HG02884 (cell line): ENCODE results near the gene PACSIN2.
"Not testable (repeated sequence)": the region's sequence is repeated elsewhere in the genome, so short reads cannot be mapped to it uniquely, and the experiment has no call there.

Source experiments
- ATAC-seq: cut with Tn5 transposase; IDR thresholded peaks from one replicate; pipeline ENCODE4 v1.9.1; 2021; ENCODE audit warnings: mild to moderate bottlenecking, moderate library complexity; ENCODE audit not compliant: unreplicated experiment

PACSIN2 gene

DNA sequence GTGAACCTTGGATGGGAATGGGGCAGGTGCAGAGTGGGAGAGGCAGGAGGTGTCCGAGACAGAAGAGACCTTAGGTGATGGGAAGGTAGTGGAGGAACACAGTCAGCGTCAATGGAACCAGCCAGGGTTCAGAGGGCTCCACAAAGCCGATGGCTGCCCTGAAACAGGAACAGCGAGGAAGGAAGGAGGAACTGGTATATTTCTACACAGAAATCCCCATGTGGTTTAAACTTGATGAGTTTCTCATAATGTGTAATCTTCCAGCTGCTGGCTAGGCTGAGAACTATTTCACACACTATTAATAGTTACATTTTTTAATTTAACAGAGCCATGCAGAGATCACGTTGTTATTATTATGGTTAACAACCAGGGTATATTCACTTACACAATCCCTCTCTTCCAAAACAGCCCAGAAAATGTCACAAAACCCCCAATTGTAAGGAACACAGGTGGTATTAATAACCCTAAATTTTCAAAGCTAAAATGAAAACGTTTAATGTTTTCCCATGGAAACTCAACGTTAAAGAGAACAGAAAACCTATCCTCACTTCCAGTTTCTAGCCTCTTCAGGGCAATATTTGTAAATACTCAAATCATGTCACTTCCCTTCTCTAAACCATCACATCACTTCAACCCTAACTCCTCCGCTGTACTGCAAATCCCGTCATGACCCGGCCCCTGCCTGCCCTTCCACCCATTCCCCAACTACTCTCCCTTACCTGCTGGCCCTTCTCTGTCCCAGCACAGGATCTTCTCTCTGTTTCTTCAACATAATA, 83.3 kb downstream of the PACSIN2 start:
- ATAC-seq, result no peak

DNA sequence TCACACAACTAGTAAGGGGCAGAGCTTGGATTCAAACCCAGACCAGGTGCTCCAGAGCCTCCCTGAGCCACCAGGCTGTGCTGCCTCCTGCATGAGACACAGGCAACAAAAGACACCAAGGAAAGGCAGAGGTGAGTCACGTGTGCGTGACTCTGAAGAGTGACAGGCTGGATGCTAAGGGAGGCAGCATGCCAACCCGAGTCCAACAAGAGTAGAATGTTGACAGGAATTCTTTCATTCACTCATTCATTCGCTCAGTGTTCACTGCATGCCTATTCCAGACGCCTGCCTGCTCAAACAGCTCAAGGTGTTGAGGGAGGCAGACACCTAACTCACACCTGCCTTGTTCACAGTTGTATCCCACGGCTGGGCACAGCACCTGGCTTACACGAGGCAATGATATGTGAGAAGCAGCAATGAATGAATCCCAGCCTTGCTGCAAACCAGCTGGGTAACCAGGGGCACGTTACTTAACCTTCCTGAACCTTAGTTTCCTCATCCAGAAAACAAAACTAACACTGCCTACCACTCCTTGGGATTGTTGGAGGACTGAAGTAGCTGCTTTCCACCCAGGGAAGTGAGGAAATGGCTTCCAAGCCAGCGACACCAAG, 84.0 kb downstream of the PACSIN2 start:
- no peak for ATAC-seq

DNA sequence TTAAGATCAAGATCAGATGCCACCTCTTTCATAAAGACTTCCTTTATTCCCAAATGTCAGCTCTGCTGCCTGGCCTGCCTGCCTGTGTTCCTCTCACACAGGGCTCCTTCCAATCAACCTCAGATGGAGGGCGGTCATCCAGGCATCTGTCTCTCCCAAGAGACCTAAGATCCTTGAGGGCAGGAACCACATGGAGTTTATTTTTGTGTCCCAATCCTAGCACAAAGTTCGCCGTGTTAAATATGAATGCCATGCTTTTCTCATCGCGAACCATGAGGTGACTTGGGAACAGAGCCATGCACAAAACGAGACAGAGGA, 85.2 kb downstream of the PACSIN2 start:
- ATAC-seq, result no peak

DNA sequence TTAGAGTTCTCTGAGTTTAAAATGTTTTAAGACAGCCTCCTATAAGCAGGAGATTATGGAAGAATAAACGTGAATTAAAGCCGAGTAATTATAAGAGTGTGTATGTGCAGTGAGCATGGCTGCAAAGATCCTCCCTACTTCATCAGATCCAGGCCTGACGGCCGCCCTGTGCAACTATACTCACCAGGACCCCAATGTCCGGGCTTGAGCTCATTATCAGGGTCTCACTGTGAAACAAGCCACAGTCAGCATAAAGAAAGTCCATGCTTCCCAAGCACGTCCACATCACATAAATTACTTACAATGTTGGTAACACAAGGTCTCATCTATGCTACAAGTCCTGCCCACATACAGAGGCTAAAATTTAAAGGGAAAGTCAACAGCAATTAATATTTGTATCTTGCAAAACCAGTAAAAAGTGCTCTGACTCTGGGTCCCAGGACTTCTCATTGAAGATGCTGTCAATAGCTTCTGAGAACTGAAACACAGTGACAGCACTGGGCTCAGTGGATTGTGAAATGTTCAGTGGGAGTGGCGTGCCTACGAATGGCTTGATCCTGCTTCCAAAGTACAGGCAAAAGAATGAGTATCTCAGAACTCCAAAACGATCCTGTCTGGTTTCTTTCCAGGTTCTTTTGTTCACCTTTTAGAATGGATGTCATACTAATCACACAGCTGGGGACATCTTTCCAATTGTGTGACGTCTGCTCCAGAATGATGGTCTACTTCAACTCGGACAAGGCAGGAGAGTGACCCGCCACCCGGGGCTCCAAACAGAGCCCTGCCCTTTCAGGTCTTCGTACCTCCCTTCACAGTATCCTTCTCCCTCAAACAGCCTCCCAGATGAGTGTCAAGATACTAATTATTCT, 85.7 kb downstream of the PACSIN2 start:
- no peak for ATAC-seq

DNA sequence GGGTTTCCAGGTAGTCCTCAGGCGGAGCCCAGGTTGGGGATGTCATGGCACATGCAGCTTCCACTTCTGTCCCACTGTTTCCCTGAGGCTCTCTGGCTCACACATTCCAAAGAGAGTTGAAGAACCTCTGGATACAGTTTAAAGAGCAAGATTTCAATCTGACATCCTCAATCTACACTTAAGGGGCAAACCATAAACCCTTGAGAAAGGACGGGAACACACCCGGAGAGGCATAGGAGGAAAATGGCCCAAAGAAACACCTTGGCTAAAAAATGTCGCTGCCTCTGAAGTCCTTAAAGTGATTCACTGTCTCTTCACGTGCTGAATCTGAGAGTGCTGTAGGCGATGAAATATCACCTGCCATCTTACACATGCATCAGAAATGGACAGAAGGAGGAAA, 87.0 kb downstream of the PACSIN2 start:
- ATAC-seq, result no peak

DNA sequence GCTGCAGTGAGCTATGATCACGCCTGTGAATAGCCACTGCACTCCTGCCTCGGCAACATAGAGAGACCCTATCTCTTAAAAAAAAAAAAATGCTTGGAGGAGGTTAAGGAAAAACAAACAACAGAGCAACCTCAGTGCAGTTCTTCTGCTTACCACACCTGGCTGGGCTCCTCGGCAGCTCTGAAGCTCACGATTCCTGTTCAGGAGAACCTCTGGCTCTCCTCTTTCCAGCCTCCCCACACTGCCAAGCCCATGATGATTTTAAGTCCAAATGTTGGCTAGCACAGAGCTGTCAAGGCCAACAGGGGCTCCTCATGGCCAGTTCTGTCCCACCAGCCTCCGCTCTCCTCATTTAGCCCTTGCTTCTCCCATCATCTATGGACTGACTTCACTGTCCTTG, 88.2 kb downstream of the PACSIN2 start:
- no peak for ATAC-seq

DNA sequence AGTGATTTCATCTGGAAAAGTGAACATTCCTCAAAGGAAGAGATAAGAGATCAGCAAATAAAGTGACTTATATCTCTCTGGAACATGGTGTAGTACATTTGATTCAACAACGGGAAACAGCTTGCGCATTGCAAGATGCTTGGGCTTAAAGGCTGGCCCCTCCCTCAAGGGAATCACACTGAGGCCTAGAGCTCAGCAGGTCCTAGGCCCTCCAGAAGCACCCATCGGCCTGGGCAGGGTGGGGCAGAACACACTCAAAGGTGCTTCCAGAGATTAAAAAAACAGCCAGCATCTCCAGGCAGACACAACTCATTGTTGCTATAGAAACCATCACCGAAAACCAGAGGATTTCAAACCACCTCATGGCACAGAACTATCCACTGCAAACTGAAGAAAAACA, 88.8 kb downstream of the PACSIN2 start:
- ATAC-seq, result no peak

DNA sequence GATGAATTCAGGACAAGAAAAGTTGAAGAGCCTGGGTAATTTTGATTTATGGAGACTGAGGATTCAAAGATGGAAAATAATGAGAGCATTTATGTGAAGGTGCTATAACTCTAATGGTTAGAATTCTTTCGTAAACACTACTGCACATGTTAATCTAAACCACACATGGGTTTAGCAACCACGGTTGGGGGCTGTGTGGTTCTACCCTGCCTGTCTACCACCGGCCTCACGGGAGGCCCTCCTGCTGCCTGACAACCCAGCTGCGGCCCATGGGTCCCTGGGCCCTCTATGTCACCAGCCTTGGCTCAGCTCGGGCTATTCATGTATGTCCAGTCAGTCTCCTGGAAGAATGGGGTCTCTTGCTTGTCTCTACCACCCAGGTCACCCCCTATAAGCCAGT, 89.4 kb downstream of the PACSIN2 start:
- no peak for ATAC-seq

DNA sequence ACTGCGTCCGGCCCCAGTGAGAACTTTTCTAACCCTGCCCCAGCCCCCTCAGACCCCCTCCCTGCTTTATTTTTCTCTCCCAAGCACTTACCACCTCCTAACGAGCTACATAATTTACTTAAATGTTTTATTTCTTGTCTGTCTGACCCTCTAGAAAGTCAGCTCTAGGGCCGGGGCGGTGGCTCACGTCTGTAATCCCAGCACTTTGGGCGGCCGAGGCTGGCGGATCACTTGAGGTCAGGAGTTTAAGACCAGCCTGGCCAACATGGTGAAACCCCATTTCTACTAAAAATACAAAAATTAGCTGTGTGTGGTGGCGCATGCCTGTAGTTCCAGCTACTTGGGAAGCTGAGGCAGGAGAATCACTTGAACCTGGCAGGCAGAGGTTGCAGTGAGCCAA, 89.9 kb downstream of the PACSIN2 start:
- not testable (repeated sequence) for ATAC-seq

DNA sequence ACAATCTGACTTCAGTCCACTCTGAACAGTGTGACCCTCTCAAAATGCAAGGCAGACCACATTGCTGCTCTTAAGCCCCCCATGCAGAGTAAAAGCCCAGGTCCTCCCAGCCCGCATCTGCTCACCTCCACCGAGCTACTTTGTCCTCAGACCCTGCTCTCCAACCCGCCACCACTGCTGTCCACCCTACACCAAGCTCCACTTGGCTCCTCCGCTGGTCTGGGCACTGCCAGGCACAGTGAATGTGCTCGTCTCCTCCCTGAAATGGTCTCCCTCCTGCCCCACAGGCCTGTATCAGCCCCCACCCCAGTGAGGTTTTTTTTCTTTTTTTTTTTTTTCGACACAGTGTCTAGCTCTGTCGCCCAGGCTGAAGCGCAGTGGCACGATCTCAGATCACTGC, 90.5 kb downstream of the PACSIN2 start:
- no peak for ATAC-seq

DNA sequence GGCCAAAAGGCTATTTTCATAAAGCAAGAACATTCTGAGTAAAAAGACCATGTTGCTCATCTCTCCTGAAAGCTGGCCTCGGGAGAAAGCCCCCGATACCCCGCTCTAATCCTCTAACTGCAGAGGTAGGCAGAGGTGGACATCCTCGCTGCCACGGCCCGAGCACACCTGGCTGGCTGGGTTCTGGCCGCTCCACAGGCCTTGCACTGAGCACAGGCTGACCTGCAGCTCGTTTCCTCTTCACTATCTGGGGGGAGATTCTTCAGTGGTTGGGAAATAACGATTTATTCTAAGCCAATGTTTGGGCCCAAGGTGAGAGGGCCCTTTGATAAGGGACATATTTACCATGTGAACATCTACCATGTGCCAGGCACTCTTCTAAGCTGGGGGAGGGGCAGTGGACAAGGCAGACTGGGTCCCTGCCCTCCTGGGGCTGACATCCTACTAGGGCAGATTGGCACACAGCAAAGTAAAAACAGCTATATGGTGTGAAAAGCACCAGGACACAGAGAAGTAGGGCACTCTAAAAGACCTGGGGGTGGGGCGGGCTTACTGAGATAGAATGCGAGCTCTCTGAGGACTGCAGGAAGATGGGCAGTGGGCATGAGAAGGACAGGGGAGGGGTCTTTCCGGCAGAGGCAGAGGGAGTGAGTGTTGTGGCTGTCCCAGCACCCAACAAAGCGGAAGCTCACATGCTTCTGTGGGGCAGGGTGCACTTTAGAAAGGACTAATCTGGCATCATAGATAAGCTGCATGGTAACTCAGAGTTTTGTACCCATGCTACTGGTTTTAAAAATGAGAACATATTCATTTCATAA, 92.4 kb downstream of the PACSIN2 start:
- ATAC-seq, result no peak

DNA sequence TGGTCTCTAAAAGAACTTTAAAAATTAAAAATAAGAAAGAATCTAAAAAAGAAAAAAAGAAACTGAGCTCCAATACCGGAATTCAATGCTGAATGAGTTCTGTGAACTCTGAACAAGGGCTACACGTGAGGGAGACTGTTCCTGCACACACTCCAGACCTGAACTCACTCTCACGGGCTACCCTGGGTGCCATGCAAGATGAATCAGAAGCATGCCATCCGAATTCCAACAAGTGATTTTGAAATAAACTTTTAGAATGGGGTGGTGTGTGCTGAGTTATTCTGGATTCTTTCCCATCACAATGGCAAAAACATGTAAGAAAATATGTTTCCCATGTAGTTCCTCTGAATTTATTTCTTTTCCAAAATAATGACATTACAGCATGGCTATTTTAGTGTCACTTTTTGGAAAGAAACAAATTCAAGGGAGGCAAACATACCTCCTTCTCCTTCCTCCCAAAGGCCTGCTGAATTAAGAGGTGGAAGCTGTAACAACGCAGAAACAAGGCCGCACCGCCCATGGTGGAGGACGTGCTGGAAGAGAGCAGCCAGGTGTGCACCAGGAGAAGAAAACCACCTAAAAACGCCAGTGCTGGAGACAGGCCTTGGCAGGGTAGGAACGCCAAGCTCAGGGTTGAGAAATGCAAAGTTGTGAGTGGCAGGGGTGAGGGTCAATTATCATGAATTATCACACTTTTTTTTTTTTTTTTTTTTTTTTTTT, 94.7 kb downstream of the PACSIN2 start:
- ATAC-seq, result no peak

DNA sequence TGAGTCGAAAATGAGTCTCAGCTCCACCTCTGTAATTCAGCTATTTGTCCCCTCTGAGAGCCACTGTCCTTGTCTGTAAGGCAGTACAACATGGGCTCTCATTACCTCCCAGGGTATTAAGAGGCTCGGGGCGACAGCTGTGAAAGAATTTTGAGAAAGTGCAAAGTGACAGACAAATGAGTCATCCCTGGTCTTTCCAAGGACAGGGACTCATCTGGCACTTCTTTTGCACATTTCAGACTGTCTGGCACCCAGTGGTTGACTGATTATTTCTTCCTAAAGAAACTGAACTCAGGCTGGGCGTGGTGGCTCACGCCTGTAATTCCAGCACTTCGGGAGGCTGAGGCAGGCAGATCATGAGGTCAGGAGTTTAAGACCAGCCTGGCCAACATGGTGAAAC, 95.8 kb downstream of the PACSIN2 start:
- ATAC-seq, result no peak

DNA sequence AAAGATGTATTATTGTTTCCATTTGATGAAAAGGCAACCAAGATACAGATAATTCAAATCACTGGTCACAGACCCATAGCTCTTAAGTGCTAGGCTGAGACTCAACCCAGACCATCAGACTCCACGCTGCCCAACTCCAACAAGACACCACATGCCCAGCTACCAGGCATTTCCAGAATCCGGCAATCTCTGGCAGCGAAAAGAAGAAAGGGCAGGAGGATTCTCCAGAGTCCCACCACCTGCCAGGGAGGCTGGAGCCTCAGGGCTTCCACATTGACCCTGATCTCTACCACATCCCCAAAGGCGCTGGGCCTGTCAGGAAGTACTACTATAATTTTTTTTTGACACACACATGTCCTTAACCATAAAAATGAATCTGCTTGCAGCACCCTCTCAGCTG, 96.4 kb downstream of the PACSIN2 start:
- no peak for ATAC-seq

DNA sequence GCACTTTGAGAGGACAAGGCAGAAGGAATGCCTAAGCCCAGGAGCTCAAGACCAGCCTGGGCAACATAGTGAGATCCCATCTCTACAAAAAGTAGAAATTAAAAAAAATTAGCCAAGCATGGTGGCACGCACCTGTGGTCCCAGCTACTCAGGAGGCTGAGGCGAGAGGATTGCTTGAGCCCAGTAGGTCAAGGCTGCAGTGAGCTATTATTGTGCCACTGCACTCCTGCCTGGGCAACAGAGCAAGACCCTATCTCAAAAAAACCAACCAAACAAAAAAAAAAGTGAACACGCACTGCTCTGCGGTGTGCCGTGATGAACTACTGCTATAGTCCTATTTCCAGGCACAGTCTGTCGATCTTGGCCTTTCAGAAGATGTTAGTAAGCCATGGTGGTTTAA, 97.6 kb downstream of the PACSIN2 start:
- ATAC-seq, result not testable (repeated sequence)

DNA sequence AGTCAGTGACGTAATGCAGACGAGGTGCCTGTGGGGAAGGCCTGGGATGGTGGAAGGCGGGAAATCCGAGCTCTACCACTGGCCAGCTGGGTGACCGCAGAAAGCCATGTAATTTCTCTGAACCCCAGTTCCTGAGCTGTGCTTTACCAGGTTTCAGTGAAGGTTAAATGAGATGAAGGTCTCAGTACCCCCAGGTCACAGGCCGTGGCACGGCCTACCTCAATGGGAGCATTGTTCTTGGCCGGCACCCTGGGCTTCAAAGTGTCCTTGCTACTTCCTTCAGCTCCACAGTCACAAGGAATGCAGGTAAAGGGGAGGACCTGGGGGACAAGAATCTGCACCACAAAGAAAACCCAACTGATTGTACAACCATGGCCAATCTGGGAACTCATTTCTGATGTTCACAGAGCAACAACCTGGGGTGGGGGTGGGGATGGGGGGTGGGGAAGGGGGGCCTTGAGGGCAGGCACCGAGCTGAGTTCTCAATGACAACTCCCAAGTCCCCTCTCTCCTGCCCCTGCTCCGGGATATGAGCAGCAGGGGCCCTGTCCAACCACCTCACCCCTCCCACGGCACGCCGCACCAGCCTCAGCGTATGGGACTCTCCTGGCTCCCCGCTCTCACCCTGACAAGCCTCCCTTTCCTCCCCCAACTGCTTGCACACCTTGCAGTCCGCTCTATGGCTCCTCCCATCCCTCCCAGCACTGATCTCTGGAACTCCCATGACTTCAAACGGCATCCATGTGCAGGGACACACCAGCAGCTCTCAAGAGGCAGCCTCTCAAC, 98.8 kb downstream of the PACSIN2 start:
- ATAC-seq, result no peak

DNA sequence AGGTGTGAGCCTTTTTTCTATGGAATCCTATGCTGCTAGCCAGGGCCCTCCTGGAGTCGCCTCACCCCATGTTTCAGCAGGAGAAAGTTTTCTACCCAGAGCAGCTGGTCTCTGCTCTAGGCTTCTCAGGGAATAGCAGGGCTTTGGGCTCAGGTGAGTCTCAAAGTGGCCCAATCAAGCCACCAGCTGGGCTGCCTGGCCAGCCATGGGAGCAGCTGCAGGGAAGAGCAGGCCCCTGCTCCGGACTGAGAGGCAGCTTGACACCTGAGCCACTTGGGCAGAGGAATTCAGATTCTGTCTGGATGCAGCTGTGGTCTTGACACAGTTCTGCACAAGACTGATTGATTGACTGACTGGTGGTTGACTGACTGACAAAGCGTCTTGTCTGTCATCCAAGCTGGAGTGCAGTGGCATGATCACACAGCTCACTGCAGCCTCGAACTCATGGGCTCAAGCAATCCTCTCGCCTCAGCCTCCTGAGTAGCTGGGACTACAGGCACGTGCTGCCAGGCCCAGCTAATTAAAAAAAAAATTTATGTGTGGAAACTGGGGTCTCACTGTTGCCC, 100.4 kb downstream of the PACSIN2 start:
- ATAC-seq, result no peak

DNA sequence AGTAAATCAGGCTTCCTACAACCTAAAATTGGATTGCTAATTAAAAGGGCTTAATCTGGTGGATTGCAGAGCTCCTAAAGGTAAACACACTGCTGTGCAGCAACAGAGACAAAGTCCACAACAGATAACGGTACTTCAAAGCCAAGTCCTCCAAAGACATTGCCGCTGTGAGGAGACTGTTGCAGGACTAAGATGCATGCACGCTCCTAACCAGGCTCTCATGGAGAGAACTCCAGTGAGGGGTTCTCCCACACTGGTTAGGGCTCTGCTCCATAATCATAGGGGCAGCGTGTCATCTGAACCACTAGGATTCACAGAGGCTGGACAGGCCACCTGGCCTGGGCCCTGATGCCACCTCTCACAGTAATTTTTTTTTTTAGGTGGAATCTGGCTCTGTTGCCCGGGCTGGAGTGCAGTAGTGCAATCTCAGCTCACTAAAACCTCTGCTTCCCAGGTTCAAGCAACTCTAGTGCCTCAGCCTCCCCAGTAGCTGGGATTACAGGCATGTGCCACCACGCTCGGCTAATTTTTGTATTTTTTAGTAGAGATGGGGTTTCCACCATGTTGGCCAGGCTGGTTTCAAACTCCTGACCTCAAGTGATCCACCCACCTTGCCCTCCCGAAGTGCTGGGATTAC, 101.0 kb downstream of the PACSIN2 start:
- ATAC-seq, result no peak

DNA sequence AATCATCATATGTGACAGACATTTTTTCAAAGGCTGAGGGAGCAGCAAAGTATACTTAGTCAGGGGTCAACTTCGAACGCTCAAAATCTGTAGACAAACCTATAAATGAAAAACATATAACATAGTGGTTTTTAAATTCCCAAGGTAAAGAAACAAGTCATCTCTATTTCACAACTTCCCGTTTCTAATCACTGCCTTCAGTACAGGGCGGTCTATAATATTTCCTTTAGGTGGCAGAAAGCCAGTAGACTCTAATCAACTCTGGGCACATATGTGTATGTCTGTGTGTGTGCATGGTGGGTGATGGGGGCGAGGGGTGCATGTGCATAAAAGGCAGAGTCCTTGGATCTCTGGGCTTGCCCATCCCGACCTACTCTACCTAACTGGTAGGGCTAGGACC, 102.9 kb downstream of the PACSIN2 start:
- no peak for ATAC-seq
